SK-N-SH treated with all-trans-retinoic acid at 6 μM for 48 hours (cell line): ENCODE results near the gene CACNA1C.

ENCODE experiments used
- ARNTL ChIP-seq: fragments of 450-650 bp; formaldehyde crosslinking; IDR thresholded peaks from 2 replicates; pipeline ENCODE4 v1.5.0; 2020; ENCODE audit warnings: low read depth, mild to moderate bottlenecking, moderate library complexity, borderline replicate concordance
- TCF4 ChIP-seq: fragments of 250-450 bp; sonication (Bioruptor Pico); IDR thresholded peaks from 2 replicates; pipeline ENCODE4 v1.8.0; 2021; ENCODE audit warnings: mild to moderate bottlenecking, moderate library complexity, borderline replicate concordance
- ZNF70 ChIP-seq: fragments of 450-650 bp; formaldehyde crosslinking; IDR thresholded peaks from 2 replicates; pipeline ENCODE4 v1.5.0; 2020; ENCODE audit warnings: mild to moderate bottlenecking, moderate library complexity
- ZNF8 ChIP-seq: fragments of 450-650 bp; formaldehyde crosslinking; IDR thresholded peaks from 2 replicates; pipeline ENCODE4 v1.5.0; 2020; ENCODE audit warnings: mild to moderate bottlenecking, moderate library complexity
- TF ChIP-seq, protein P1 (sequence below): fragments of 250-450 bp; sonication (Bioruptor Pico); IDR thresholded peaks from 2 replicates; pipeline ENCODE4 v1.5.0; 2020; ENCODE audit warnings: mild to moderate bottlenecking, moderate library complexity
- TF ChIP-seq, protein P2 (sequence below): fragments of 250-450 bp; sonication (Bioruptor Pico); IDR thresholded peaks from 2 replicates; pipeline ENCODE4 v1.8.0; 2021; ENCODE audit warnings: low read depth, mild to moderate bottlenecking, moderate library complexity, borderline replicate concordance

DNA sequence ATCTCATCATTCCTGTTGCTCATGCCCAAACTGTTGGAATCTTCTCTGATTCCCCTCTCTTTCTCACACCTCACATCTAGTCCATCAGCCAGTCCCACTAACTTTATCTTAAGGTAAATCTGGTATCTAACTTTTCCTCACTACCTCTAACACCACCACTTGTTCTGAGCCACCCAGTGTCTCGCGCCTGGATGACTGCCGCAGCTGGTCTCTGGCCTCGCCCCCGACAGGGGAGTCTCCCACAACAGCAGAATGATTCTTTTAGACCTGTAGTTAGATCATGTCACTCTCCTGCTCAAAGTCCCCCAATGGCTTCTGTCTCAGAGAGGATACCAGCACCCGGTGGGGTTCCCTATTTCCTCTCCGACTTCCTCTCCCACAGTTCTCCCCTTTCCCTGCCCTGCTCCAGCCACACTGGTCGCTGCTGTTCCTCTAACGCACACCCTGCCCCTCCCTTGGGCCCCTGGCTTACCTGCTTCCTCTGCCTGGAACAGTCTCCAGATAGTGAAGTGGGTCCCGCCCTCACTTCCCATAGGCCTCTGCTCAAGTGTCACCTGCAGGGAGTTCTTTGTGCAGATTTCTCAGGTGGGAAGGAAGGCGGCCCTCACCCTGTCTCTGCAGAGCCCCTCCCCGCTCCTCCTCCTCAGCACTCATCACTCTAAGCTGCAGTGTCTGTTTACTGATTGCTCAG is 403.5 kb downstream of the CACNA1C start:
- TF ChIP-seq, protein P1, sequence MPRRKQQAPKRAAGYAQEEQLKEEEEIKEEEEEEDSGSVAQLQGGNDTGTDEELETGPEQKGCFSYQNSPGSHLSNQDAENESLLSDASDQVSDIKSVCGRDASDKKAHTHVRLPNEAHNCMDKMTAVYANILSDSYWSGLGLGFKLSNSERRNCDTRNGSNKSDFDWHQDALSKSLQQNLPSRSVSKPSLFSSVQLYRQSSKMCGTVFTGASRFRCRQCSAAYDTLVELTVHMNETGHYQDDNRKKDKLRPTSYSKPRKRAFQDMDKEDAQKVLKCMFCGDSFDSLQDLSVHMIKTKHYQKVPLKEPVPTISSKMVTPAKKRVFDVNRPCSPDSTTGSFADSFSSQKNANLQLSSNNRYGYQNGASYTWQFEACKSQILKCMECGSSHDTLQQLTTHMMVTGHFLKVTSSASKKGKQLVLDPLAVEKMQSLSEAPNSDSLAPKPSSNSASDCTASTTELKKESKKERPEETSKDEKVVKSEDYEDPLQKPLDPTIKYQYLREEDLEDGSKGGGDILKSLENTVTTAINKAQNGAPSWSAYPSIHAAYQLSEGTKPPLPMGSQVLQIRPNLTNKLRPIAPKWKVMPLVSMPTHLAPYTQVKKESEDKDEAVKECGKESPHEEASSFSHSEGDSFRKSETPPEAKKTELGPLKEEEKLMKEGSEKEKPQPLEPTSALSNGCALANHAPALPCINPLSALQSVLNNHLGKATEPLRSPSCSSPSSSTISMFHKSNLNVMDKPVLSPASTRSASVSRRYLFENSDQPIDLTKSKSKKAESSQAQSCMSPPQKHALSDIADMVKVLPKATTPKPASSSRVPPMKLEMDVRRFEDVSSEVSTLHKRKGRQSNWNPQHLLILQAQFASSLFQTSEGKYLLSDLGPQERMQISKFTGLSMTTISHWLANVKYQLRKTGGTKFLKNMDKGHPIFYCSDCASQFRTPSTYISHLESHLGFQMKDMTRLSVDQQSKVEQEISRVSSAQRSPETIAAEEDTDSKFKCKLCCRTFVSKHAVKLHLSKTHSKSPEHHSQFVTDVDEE (CRISPR knock-in tag), result no peak
- TF ChIP-seq ZNF8 (CRISPR knock-in tag) (no peak), TCF4 (no peak), ZNF70 (CRISPR knock-in tag) (no peak), ARNTL (CRISPR knock-in tag) (no peak)
- TF ChIP-seq, protein P2, sequence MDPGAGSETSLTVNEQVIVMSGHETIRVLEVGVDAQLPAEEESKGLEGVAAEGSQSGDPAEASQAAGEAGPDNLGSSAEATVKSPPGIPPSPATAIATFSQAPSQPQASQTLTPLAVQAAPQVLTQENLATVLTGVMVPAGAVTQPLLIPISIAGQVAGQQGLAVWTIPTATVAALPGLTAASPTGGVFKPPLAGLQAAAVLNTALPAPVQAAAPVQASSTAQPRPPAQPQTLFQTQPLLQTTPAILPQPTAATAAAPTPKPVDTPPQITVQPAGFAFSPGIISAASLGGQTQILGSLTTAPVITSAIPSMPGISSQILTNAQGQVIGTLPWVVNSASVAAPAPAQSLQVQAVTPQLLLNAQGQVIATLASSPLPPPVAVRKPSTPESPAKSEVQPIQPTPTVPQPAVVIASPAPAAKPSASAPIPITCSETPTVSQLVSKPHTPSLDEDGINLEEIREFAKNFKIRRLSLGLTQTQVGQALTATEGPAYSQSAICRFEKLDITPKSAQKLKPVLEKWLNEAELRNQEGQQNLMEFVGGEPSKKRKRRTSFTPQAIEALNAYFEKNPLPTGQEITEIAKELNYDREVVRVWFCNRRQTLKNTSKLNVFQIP (CRISPR knock-in tag), result no peak
